ENCODE results near the gene TMEM135.

TMEM135 gene

DNA sequence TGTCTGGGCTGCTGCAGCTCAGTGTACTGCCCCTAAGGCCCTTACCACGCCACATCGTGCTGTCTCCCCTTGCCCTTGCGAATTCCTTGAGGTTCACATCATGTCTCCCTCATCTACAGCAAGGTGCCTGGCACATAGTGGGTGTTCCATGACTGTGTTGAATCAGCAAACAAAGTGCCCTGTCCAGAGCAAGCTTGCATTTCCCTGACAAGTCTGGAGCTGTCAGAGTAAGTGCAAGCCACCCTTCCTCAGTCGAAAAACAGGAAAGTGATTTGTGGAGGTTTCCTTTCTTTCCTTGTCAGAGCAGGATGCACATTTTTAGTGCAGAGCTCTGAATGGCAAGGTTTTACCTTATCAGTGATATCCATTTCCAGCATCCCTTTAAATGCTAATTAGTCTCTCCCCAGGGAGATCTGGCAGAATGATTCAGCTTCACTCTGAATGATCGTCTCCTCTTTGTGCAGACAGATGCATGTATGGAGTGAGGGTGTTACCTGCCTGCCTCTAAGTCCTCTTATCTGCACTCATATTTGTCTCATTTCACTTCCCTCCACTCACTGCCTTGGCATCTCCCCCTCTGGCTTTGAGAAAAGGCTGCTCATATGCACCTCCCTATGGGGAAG is 331.2 kb downstream of the TMEM135 start:
- Histone ChIP-seq H3K27ac (ENCODE audit: low read depth, low read length, poor library complexity, severe bottlenecking) (no peak overlapping the region), H2AFZ (ENCODE audit: low read length) (no peak overlapping the region), H4K20me1 (ENCODE audit: insufficient read depth, low read length) (no peaks in the 10 kb centered on the region), H3K4me1 (ENCODE audit: insufficient read depth, low read length, severe bottlenecking) (no peaks in the 10 kb centered on the region), H3K9me3 (ENCODE audit: low read length) (no peaks in the 10 kb centered on the region), H3F3A (ENCODE audit: insufficient read depth, low read length) (no peaks in the 10 kb centered on the region), H3K27me3 (ENCODE audit: insufficient read depth, low read length) (no peaks in the 10 kb centered on the region), H3K79me2 (ENCODE audit: insufficient read depth, low read length) (no peaks in the 10 kb centered on the region), H3K9me2 (ENCODE audit: low read depth, low read length) (no peaks in the 10 kb centered on the region), H3K9ac (ENCODE audit: low read length) (no peak overlapping the region), H3K4me2 (ENCODE audit: low read length) (no peak overlapping the region), H3K36me3 (ENCODE audit: insufficient read depth, low read length) (no peaks in the 10 kb centered on the region), H3K4me3 (ENCODE audit: low read depth, low read length, poor library complexity, severe bottlenecking) (no peak overlapping the region)
- no peak for TF ChIP-seq CTCF (IDR thresholded peaks at IDR 0.05; ENCODE audit: low read length)
- no peak for TF ChIP-seq EZH2 (IDR thresholded peaks at IDR 0.05; ENCODE audit: borderline replicate concordance, low read length)

GRCh38 chr11:87369888-87370287 is 332.2 kb downstream of the TMEM135 start:
- H2AFZ ChIP-seq (ENCODE audit: low read length) = no peak overlapping the region
- no peaks in the 10 kb centered on the region for H3K36me3 ChIP-seq (ENCODE audit: insufficient read depth, low read length)
- H3K9me3 ChIP-seq (ENCODE audit: low read length) = no peaks in the 10 kb centered on the region
- no peaks in the 10 kb centered on the region for H4K20me1 ChIP-seq (ENCODE audit: insufficient read depth, low read length)
- H3F3A ChIP-seq (ENCODE audit: insufficient read depth, low read length) = no peaks in the 10 kb centered on the region
- no peaks in the 10 kb centered on the region for H3K4me1 ChIP-seq (ENCODE audit: insufficient read depth, low read length, severe bottlenecking)
- no peak overlapping the region for H3K4me3 ChIP-seq (ENCODE audit: low read depth, low read length, poor library complexity, severe bottlenecking)
- TF ChIP-seq CTCF (IDR thresholded peaks at IDR 0.05; ENCODE audit: low read length) = no peak
- TF ChIP-seq EZH2 (IDR thresholded peaks at IDR 0.05; ENCODE audit: borderline replicate concordance, low read length) = no peak
- H3K9me2 ChIP-seq (ENCODE audit: low read depth, low read length) = no peaks in the 10 kb centered on the region
- no peaks in the 10 kb centered on the region for H3K27me3 ChIP-seq (ENCODE audit: insufficient read depth, low read length)
- no peak overlapping the region for H3K27ac ChIP-seq (ENCODE audit: low read depth, low read length, poor library complexity, severe bottlenecking)
- no peak overlapping the region for H3K9ac ChIP-seq (ENCODE audit: low read length)
- H3K4me2 ChIP-seq (ENCODE audit: low read length) = no peak overlapping the region
- H3K79me2 ChIP-seq (ENCODE audit: insufficient read depth, low read length) = no peaks in the 10 kb centered on the region

GRCh38 chr11:87372065-87372464 is 334.3 kb downstream of the TMEM135 start:
- Histone ChIP-seq H2AFZ (ENCODE audit: low read length) (no peak overlapping the region), H3K79me2 (ENCODE audit: insufficient read depth, low read length) (no peaks in the 10 kb centered on the region), H3K36me3 (ENCODE audit: insufficient read depth, low read length) (no peaks in the 10 kb centered on the region), H3K27me3 (ENCODE audit: insufficient read depth, low read length) (no peaks in the 10 kb centered on the region), H3K9me2 (ENCODE audit: low read depth, low read length) (no peaks in the 10 kb centered on the region), H4K20me1 (ENCODE audit: insufficient read depth, low read length) (no peaks in the 10 kb centered on the region), H3K9me3 (ENCODE audit: low read length) (no peaks in the 10 kb centered on the region), H3K27ac (ENCODE audit: low read depth, low read length, poor library complexity, severe bottlenecking) (no peak overlapping the region), H3K4me2 (ENCODE audit: low read length) (no peak overlapping the region), H3K9ac (ENCODE audit: low read length) (no peak overlapping the region), H3F3A (ENCODE audit: insufficient read depth, low read length) (no peaks in the 10 kb centered on the region), H3K4me3 (ENCODE audit: low read depth, low read length, poor library complexity, severe bottlenecking) (no peak overlapping the region), H3K4me1 (ENCODE audit: insufficient read depth, low read length, severe bottlenecking) (no peaks in the 10 kb centered on the region)
- TF ChIP-seq CTCF (IDR thresholded peaks at IDR 0.05; ENCODE audit: low read length) (no peak), EZH2 (IDR thresholded peaks at IDR 0.05; ENCODE audit: borderline replicate concordance, low read length) (no peak)
